HepG2 (cell line): Measurements from ENCODE around the gene LBR. TPM values are rescaled to one million over a fixed set of nuclear protein-coding genes. Genes with fewer than 3 reads are reported as not detected.

Experiments used
- ASH2L ChIP-seq: fragments of 300-600, 200-600 bp; sonication (generic); IDR thresholded peaks from 2 replicates; pipeline ENCODE4 v1.7.0; 2017; ENCODE audit warnings: low read depth, mild to moderate bottlenecking, moderate library complexity, mixed read lengths, low read length; ENCODE audit not compliant: insufficient read length
- BATF2 ChIP-seq: sonication (generic); formaldehyde crosslinking; IDR thresholded peaks from 2 replicates; pipeline ENCODE4 v1.8.0; 2022; ENCODE audit warnings: mild to moderate bottlenecking, missing genetic modification reagents, moderate library complexity
- CHD2 ChIP-seq: IDR thresholded peaks from 2 replicates; pipeline ENCODE4 v1.6.1; 2011; ENCODE audit warnings: low read depth, low read length, improper control_type of control experiment
- FOXK1 ChIP-seq: sonication (generic); formaldehyde crosslinking; IDR thresholded peaks from 2 replicates; pipeline ENCODE4 v1.4.0; 2020; ENCODE audit warnings: low read depth, missing genetic modification reagents, borderline replicate concordance
- MBD4 ChIP-seq: IDR thresholded peaks from 2 replicates; pipeline ENCODE4 v1.6.1; 2012; ENCODE audit warnings: low read length, inconsistent platforms, borderline replicate concordance
- RELA ChIP-seq: sonication (generic); formaldehyde crosslinking; IDR thresholded peaks from 2 replicates; pipeline ENCODE4 v1.4.0; 2020; ENCODE audit warnings: missing genetic modification reagents
- TBX3 ChIP-seq: fragments of 450-650 bp; IDR thresholded peaks from 2 replicates; pipeline ENCODE4 v1.6.1; 2017; ENCODE audit warnings: antibody characterized with exemption, mild to moderate bottlenecking, inconsistent platforms, borderline replicate concordance
- ZNF331 ChIP-seq: sonication (generic); formaldehyde crosslinking; IDR thresholded peaks from 2 replicates; pipeline ENCODE4 v1.4.0; 2020; ENCODE audit warnings: missing genetic modification reagents
- ZNF569 ChIP-seq: sonication (generic); formaldehyde crosslinking; IDR thresholded peaks from 2 replicates; pipeline ENCODE4 v1.5.0; 2020; ENCODE audit warnings: mild to moderate bottlenecking, missing genetic modification reagents, moderate library complexity, borderline replicate concordance
- polyA plus RNA-seq, 8 experiments: library from polyadenylated mRNA; depleted of rRNA in 3 of 8; stranded (reverse) in 7 of 8; unstranded in 1 of 8; fragments of >200 nt; fragmentation: Illumina TruSeq in 4 of 8; extraction: Trizol in 4 of 8; gene quantifications; 2 replicates each; pipeline versions ENCODE4 v1.2.1 to v1.2.3, GENCODE V29; 2011 to 2016; ENCODE audit warnings: low read depth in 4 of 8, missing spikeins in 1 of 8, mixed read lengths in 1 of 8; ENCODE audit not compliant: insufficient read depth in 1 of 8
- total RNA-seq, 5 experiments: library from RNA; depleted of rRNA; stranded (reverse); fragments of >200 nt; fragmentation: Illumina TruSeq; extraction: Trizol; gene quantifications; 2 replicates each; pipeline ENCODE4 v1.2.3, GENCODE V29; 2016; ENCODE audit warnings: low read depth in 1 of 5
- TF ChIP-seq, protein P1 (sequence below): sonication (generic); formaldehyde crosslinking; IDR thresholded peaks from 2 replicates; pipeline ENCODE4 v1.5.1; 2020; ENCODE audit warnings: mild to moderate bottlenecking, missing genetic modification reagents, borderline replicate concordance
- TF ChIP-seq, protein P2 (sequence below): sonication (generic); formaldehyde crosslinking; IDR thresholded peaks from 2 replicates; pipeline ENCODE4 v1.8.0; 2022; ENCODE audit warnings: mild to moderate bottlenecking, missing genetic modification reagents, moderate library complexity
- TF ChIP-seq, protein P3 (sequence below), 2 experiments: sonication (generic) in 1 of 2; formaldehyde crosslinking in 1 of 2; IDR thresholded peaks; 2 replicates each; pipeline versions ENCODE4 v1.6.1 to v1.9.0; 2014 to 2022; ENCODE audit warnings: antibody characterized with exemption in 1 of 2, borderline replicate concordance in 1 of 2, inconsistent platforms in 1 of 2, low read depth in 1 of 2, missing genetic modification reagents in 1 of 2

The LBR gene
- total and polyA plus RNA-seq, 2 of the 13 experiments (the other 11 are each of a cell fraction or from before 2014, with no cell fraction given), result 38.9 to 76.7 TPM

DNA sequence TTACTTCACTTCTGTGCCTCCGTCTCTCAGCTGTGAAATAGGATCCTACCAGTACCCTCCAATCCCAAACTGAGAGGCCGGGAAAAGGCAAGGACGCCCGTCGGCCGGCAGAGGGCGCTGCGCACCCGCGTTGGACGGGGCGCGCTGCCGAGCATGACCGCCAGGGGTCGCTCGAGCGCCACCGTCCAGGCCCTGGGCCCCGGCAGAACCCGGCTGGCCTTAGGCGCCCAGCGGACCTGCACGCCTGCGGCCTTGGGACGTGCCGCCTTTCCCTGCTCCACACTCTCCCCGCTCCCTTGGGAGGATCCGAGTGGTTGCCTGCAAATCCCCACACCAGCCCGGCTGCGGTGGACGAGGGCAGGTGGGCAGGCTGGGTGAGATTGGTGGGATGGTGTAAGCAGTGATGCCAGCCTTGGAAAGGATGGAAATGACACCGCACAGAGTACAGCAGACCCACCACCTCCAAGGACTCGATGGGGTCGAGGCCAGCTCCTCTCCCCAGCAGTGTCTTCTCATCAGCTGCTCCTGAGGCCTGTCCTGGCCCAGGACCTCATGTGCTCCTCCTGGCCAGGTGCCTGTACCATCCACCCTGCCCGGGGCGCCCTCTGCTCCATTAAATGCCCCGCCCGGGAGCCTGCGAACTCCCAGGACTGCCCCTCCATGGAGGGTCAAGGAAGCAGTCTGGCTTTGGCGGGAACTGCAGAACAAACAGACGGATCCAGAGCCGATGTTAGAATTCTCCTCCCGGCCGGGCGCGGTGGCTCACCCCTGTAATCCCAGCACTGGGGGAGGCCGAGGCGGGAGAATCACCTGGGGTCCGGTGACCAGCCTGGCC is 47.4 kb upstream of the LBR start (continued):
- TF ChIP-seq, protein P1, sequence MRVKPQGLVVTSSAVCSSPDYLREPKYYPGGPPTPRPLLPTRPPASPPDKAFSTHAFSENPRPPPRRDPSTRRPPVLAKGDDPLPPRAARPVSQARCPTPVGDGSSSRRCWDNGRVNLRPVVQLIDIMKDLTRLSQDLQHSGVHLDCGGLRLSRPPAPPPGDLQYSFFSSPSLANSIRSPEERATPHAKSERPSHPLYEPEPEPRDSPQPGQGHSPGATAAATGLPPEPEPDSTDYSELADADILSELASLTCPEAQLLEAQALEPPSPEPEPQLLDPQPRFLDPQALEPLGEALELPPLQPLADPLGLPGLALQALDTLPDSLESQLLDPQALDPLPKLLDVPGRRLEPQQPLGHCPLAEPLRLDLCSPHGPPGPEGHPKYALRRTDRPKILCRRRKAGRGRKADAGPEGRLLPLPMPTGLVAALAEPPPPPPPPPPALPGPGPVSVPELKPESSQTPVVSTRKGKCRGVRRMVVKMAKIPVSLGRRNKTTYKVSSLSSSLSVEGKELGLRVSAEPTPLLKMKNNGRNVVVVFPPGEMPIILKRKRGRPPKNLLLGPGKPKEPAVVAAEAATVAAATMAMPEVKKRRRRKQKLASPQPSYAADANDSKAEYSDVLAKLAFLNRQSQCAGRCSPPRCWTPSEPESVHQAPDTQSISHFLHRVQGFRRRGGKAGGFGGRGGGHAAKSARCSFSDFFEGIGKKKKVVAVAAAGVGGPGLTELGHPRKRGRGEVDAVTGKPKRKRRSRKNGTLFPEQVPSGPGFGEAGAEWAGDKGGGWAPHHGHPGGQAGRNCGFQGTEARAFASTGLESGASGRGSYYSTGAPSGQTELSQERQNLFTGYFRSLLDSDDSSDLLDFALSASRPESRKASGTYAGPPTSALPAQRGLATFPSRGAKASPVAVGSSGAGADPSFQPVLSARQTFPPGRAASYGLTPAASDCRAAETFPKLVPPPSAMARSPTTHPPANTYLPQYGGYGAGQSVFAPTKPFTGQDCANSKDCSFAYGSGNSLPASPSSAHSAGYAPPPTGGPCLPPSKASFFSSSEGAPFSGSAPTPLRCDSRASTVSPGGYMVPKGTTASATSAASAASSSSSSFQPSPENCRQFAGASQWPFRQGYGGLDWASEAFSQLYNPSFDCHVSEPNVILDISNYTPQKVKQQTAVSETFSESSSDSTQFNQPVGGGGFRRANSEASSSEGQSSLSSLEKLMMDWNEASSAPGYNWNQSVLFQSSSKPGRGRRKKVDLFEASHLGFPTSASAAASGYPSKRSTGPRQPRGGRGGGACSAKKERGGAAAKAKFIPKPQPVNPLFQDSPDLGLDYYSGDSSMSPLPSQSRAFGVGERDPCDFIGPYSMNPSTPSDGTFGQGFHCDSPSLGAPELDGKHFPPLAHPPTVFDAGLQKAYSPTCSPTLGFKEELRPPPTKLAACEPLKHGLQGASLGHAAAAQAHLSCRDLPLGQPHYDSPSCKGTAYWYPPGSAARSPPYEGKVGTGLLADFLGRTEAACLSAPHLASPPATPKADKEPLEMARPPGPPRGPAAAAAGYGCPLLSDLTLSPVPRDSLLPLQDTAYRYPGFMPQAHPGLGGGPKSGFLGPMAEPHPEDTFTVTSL (CRISPR knock-in tag), result no peak
- peak; percentile 74; the same call in 1 of the 2 replicates for TF ChIP-seq ZNF331 (CRISPR knock-in tag)
- no peak for TF ChIP-seq TBX3
- no peak for TF ChIP-seq CHD2
- no peak for TF ChIP-seq ASH2L
- no peak; the same call in 1 of the 2 replicates for TF ChIP-seq BATF2 (CRISPR knock-in tag)
- peak; percentile 66; the same call in 1 of the 2 replicates for TF ChIP-seq FOXK1
- TF ChIP-seq, protein P2, sequence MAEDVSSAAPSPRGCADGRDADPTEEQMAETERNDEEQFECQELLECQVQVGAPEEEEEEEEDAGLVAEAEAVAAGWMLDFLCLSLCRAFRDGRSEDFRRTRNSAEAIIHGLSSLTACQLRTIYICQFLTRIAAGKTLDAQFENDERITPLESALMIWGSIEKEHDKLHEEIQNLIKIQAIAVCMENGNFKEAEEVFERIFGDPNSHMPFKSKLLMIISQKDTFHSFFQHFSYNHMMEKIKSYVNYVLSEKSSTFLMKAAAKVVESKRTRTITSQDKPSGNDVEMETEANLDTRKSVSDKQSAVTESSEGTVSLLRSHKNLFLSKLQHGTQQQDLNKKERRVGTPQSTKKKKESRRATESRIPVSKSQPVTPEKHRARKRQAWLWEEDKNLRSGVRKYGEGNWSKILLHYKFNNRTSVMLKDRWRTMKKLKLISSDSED (CRISPR knock-in tag), result no peak
- TF ChIP-seq RELA, result no peak
- no peak for TF ChIP-seq ZNF569 (CRISPR knock-in tag)
- TF ChIP-seq, protein P3, sequence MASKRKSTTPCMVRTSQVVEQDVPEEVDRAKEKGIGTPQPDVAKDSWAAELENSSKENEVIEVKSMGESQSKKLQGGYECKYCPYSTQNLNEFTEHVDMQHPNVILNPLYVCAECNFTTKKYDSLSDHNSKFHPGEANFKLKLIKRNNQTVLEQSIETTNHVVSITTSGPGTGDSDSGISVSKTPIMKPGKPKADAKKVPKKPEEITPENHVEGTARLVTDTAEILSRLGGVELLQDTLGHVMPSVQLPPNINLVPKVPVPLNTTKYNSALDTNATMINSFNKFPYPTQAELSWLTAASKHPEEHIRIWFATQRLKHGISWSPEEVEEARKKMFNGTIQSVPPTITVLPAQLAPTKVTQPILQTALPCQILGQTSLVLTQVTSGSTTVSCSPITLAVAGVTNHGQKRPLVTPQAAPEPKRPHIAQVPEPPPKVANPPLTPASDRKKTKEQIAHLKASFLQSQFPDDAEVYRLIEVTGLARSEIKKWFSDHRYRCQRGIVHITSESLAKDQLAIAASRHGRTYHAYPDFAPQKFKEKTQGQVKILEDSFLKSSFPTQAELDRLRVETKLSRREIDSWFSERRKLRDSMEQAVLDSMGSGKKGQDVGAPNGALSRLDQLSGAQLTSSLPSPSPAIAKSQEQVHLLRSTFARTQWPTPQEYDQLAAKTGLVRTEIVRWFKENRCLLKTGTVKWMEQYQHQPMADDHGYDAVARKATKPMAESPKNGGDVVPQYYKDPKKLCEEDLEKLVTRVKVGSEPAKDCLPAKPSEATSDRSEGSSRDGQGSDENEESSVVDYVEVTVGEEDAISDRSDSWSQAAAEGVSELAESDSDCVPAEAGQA (IDR thresholded peaks at IDR 0.05; ENCODE audit: low read depth), result no peak
- TF ChIP-seq, protein P3 (CRISPR knock-in tag; IDR thresholded peaks at IDR 0.05; ENCODE audit: borderline replicate concordance), result no peak
- no peak for TF ChIP-seq MBD4
